HepG2 (cell line): ENCODE results near the gene GATC. TPM values are rescaled to one million over a fixed set of nuclear protein-coding genes. Genes with fewer than 3 reads are reported as not detected.
A peak's percentile ranks its signal among the peaks of the same experiment; 100 is the strongest.

Experiments used
- AGO2 ChIP-seq: fragments of 200-400 bp; formaldehyde crosslinking; optimal IDR thresholded peaks from 2 replicates; pipeline ENCODE3; 2017; ENCODE audit warnings: mild to moderate bottlenecking, low read depth, low read length, moderate library complexity
- HNRNPH1 ChIP-seq: fragments of 200-400 bp; formaldehyde crosslinking; optimal IDR thresholded peaks from 2 replicates; pipeline ENCODE3; 2017; ENCODE audit warnings: mild to moderate bottlenecking, low read depth, low read length
- THAP9 ChIP-seq: sonication (generic); formaldehyde crosslinking; IDR thresholded peaks from 2 replicates; pipeline ENCODE4; 2020; ENCODE audit warnings: missing genetic modification reagents, mild to moderate bottlenecking, borderline replicate concordance
- ZMYM3 ChIP-seq: sonication (generic); formaldehyde crosslinking; IDR thresholded peaks from 2 replicates; pipeline ENCODE4 v1.5.1; 2020; ENCODE audit warnings: mild to moderate bottlenecking, missing genetic modification reagents
- ZNF230 ChIP-seq: sonication (generic); formaldehyde crosslinking; IDR thresholded peaks from 2 replicates; pipeline ENCODE4 v1.4.0; 2020; ENCODE audit warnings: mild to moderate bottlenecking, missing genetic modification reagents
- ZNF280B ChIP-seq: sonication (generic); formaldehyde crosslinking; IDR thresholded peaks from 2 replicates; pipeline ENCODE4 v1.5.0; 2020; ENCODE audit warnings: missing genetic modification reagents, mild to moderate bottlenecking, borderline replicate concordance
- ZNF3 ChIP-seq: IDR thresholded peaks from 2 replicates; pipeline ENCODE4 v1.7.0; 2017; ENCODE audit warnings: inconsistent platforms
- ZNF317 ChIP-seq: sonication (generic); formaldehyde crosslinking; IDR thresholded peaks from 2 replicates; pipeline ENCODE4 v1.5.0; 2020; ENCODE audit warnings: mild to moderate bottlenecking, missing genetic modification reagents
- ZNF605 ChIP-seq: sonication (generic); formaldehyde crosslinking; IDR thresholded peaks from 2 replicates; pipeline ENCODE4 v1.8.0; 2022; ENCODE audit warnings: mild to moderate bottlenecking, missing genetic modification reagents
- ZNF781 ChIP-seq: sonication (generic); formaldehyde crosslinking; IDR thresholded peaks from 2 replicates; pipeline ENCODE4 v1.5.1; 2020; ENCODE audit warnings: borderline replicate concordance, mild to moderate bottlenecking, missing genetic modification reagents; ENCODE audit errors: not compliant biosample characterization
- polyA plus RNA-seq, 8 experiments: library from polyadenylated mRNA; depleted of rRNA in 3 of 8; stranded (reverse) in 7 of 8; unstranded in 1 of 8; fragments of >200 nt; fragmentation: Illumina TruSeq in 4 of 8; extraction: Trizol in 4 of 8; gene quantifications; 2 replicates each; pipeline versions ENCODE4 v1.2.1 to v1.2.3, GENCODE V29; 2011 to 2016; ENCODE audit warnings: low read depth in 4 of 8, missing spikeins in 1 of 8, mixed read lengths in 1 of 8; ENCODE audit not compliant: insufficient read depth in 1 of 8
- total RNA-seq, 5 experiments: library from RNA; depleted of rRNA; stranded (reverse); fragments of >200 nt; fragmentation: Illumina TruSeq; extraction: Trizol; gene quantifications; 2 replicates each; pipeline ENCODE4 v1.2.3, GENCODE V29; 2016; ENCODE audit warnings: low read depth in 1 of 5
- TF ChIP-seq, protein P1 (sequence below): sonication (generic); formaldehyde crosslinking; IDR thresholded peaks from 2 replicates; pipeline ENCODE4 v1.5.1; 2020; ENCODE audit warnings: missing genetic modification reagents, mild to moderate bottlenecking, borderline replicate concordance
- TF ChIP-seq, protein P2 (sequence below): sonication (generic); formaldehyde crosslinking; IDR thresholded peaks from 2 replicates; pipeline ENCODE4 v1.4.0; 2020; ENCODE audit warnings: missing genetic modification reagents
- TF ChIP-seq, protein P3 (sequence below): sonication (generic); formaldehyde crosslinking; IDR thresholded peaks from 2 replicates; pipeline ENCODE4 v1.5.0; 2020; ENCODE audit warnings: mild to moderate bottlenecking, missing genetic modification reagents

The GATC gene
- total and polyA plus RNA-seq, 2 of the 13 experiments (the other 11 are each of a cell fraction or from before 2014, with no cell fraction given): 17.7 to 29.7 TPM

DNA sequence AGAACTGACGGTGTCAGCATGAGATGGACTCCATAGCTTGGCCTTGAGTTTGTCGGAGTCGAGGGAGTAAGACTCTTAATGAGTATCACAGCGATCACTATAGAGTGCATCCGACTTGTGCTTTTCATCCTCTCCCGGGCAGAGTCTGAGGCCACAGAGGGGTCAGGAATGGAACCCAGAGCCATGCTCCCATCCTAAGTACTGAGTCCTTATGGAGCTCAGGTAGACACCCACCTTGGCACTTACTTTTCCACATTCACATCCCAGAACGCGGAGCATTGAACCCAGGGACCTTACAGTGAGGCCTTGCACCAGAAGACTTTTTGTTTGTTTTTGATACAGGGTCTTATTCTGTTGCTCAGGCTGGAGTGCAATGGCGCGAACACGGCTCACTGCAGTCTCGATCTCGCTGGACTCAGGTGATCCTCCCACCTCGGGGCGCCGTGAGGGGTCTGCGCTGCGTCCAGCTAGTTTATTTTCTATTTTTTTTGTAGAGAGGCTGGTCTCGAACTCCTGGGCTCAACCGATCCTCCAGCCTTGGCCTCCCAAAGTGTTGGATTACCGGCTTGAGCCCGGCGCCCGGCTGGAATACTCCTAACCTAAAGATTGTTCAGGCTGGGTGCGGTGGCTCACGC is 24.0 kb downstream of the GATC start (continued):
- TF ChIP-seq HNRNPH1: no peak
- 0 out of 2 replicates have a peak, but pooled peaks have one; percentile 22 for TF ChIP-seq THAP9 (CRISPR knock-in tag)
- no peak for TF ChIP-seq ZNF280B (CRISPR knock-in tag)
- TF ChIP-seq ZNF605 (CRISPR knock-in tag): peak; percentile 59; the same call in 1 of the 2 replicates
- peak; percentile 4; the same call in 1 of the 2 replicates for TF ChIP-seq ZNF230
- TF ChIP-seq ZNF781 (CRISPR knock-in tag): peak; percentile 15
- 0 out of 2 replicates have a peak, but pooled peaks have one; percentile 43 for TF ChIP-seq ZNF3 (CRISPR knock-in tag)
- no peak for TF ChIP-seq AGO2
- 0 out of 2 replicates have a peak, but pooled peaks have one; percentile 15 for TF ChIP-seq ZNF317 (CRISPR knock-in tag)
- TF ChIP-seq, protein P1, sequence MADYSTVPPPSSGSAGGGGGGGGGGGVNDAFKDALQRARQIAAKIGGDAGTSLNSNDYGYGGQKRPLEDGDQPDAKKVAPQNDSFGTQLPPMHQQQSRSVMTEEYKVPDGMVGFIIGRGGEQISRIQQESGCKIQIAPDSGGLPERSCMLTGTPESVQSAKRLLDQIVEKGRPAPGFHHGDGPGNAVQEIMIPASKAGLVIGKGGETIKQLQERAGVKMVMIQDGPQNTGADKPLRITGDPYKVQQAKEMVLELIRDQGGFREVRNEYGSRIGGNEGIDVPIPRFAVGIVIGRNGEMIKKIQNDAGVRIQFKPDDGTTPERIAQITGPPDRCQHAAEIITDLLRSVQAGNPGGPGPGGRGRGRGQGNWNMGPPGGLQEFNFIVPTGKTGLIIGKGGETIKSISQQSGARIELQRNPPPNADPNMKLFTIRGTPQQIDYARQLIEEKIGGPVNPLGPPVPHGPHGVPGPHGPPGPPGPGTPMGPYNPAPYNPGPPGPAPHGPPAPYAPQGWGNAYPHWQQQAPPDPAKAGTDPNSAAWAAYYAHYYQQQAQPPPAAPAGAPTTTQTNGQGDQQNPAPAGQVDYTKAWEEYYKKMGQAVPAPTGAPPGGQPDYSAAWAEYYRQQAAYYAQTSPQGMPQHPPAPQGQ (CRISPR knock-in tag): no peak
- TF ChIP-seq, protein P2, sequence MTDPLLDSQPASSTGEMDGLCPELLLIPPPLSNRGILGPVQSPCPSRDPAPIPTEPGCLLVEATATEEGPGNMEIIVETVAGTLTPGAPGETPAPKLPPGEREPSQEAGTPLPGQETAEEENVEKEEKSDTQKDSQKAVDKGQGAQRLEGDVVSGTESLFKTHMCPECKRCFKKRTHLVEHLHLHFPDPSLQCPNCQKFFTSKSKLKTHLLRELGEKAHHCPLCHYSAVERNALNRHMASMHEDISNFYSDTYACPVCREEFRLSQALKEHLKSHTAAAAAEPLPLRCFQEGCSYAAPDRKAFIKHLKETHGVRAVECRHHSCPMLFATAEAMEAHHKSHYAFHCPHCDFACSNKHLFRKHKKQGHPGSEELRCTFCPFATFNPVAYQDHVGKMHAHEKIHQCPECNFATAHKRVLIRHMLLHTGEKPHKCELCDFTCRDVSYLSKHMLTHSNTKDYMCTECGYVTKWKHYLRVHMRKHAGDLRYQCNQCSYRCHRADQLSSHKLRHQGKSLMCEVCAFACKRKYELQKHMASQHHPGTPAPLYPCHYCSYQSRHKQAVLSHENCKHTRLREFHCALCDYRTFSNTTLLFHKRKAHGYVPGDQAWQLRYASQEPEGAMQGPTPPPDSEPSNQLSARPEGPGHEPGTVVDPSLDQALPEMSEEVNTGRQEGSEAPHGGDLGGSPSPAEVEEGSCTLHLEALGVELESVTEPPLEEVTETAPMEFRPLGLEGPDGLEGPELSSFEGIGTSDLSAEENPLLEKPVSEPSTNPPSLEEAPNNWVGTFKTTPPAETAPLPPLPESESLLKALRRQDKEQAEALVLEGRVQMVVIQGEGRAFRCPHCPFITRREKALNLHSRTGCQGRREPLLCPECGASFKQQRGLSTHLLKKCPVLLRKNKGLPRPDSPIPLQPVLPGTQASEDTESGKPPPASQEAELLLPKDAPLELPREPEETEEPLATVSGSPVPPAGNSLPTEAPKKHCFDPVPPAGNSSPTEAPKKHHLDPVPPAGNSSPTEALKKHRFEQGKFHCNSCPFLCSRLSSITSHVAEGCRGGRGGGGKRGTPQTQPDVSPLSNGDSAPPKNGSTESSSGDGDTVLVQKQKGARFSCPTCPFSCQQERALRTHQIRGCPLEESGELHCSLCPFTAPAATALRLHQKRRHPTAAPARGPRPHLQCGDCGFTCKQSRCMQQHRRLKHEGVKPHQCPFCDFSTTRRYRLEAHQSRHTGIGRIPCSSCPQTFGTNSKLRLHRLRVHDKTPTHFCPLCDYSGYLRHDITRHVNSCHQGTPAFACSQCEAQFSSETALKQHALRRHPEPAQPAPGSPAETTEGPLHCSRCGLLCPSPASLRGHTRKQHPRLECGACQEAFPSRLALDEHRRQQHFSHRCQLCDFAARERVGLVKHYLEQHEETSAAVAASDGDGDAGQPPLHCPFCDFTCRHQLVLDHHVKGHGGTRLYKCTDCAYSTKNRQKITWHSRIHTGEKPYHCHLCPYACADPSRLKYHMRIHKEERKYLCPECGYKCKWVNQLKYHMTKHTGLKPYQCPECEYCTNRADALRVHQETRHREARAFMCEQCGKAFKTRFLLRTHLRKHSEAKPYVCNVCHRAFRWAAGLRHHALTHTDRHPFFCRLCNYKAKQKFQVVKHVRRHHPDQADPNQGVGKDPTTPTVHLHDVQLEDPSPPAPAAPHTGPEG (CRISPR knock-in tag): no peak
- TF ChIP-seq ZMYM3 (CRISPR knock-in tag): peak; percentile 29; the same call in 1 of the 2 replicates
- TF ChIP-seq, protein P3, sequence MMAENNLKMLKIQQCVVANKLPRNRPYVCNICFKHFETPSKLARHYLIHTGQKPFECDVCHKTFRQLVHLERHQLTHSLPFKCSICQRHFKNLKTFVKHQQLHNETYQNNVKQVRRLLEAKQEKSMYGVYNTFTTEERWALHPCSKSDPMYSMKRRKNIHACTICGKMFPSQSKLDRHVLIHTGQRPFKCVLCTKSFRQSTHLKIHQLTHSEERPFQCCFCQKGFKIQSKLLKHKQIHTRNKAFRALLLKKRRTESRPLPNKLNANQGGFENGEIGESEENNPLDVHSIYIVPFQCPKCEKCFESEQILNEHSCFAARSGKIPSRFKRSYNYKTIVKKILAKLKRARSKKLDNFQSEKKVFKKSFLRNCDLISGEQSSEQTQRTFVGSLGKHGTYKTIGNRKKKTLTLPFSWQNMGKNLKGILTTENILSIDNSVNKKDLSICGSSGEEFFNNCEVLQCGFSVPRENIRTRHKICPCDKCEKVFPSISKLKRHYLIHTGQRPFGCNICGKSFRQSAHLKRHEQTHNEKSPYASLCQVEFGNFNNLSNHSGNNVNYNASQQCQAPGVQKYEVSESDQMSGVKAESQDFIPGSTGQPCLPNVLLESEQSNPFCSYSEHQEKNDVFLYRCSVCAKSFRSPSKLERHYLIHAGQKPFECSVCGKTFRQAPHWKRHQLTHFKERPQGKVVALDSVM: peak; percentile 80
